Activated CD8-positive, alpha-beta T cell treated with anti-CD3 and anti-CD28 coated beads, Interleukin-2, amount 10 ng/mL, durations not matched to agents 7 days and 5 days (primary cell): ENCODE results near the gene CHRNB2. TPM values are rescaled to one million over a fixed set of nuclear protein-coding genes. Genes with fewer than 3 reads are reported as not detected.
A peak's percentile ranks its signal among the peaks of the same experiment; 100 is the strongest.

ENCODE experiments used
- ATAC-seq: fragments of 150-1000 bp; cut with Tn5 transposase; one replicate; pipeline ENCODE4 v1.10.0; 2021; ENCODE audit warnings: moderate library complexity
- CTCF ChIA-PET: fragments of 350-600 bp; sonication (Branson Sonifier 250); formaldehyde crosslinking; loops from one replicate; lab custom pipeline; 2021; ENCODE audit warnings: antibody characterized with exemption; lab: Charles Lee
- POLR2A ChIA-PET: fragments of 350-600 bp; sonication (Branson Sonifier 250); formaldehyde crosslinking; loops from one replicate; lab custom pipeline; 2021; ENCODE audit warnings: antibody characterized with exemption; lab: Charles Lee
- DNase-seq: peaks from one replicate; pipeline ENCODE4 v3.0.0-alpha.2; 2020
- H3K27ac Mint-ChIP-seq: one replicate; pipeline ENCODE4 v1.8.0; 2021; ENCODE audit warnings: mild to moderate bottlenecking, mixed read lengths
- H3K27me3 Mint-ChIP-seq: one replicate; pipeline ENCODE4 v1.8.0; 2021; ENCODE audit warnings: low read depth, mixed read lengths
- H3K36me3 Mint-ChIP-seq: one replicate; pipeline ENCODE4 v1.8.0; 2021; ENCODE audit warnings: low read depth, mixed read lengths
- H3K4me1 Mint-ChIP-seq: one replicate; pipeline ENCODE4 v1.8.0; 2021; ENCODE audit warnings: low read depth, mixed read lengths
- H3K4me3 Mint-ChIP-seq: one replicate; pipeline ENCODE4 v1.8.0; 2021; ENCODE audit warnings: mild to moderate bottlenecking, mixed read lengths
- H3K9me3 Mint-ChIP-seq: one replicate; pipeline ENCODE4 v1.8.0; 2022; ENCODE audit warnings: mixed read lengths; ENCODE audit not compliant: insufficient read depth
- total RNA-seq, 2 experiments: library from RNA; stranded (reverse); gene quantifications; one replicate each; pipeline ENCODE4 v1.2.3, GENCODE V29; 2021

Gene CHRNB2
- total RNA-seq, 2 experiments from 2014 or later = not detected

DNA sequence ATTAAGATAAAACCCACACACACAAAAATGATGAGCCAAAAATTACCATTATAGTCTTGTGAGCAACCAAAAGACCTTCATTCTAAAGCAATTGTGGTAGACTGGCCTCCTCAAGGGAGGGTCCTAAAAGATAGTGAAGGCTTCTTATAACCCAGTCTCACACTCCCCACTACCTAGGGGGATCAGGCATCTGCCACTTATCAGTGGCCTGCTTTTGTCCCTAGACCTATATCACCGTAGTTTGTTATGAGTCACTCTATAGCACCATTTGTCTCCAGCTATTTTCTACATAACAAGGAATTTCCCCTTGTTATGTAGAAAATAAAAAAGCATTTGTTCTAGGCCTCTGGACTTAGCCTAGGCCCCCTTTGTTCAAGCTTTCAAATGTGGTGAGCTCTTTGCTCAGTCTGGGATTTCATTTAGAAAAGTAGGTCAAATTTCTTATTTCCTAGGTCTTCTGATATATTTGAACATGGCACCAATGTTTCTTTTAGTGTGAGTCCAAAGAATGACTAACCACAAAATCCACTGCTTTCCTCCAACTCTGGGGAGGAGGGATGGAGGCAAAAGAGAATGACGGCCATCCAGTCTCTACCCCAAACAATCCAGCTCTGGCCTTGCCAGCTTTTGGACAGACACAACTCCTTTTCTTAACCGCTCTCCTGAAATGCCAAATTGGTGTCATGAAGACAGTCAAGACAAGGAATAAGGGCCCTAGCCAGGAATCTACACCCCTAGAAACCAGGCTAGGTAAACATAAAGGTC lies 31.5 kb downstream of the CHRNB2 start:
- H3K27me3 Mint-ChIP-seq = no peaks in the 10 kb centered on the region
- no peaks in the 10 kb centered on the region for H3K9me3 Mint-ChIP-seq
- H3K36me3 Mint-ChIP-seq = peaks cover 82% of the 10 kb centered on the region
- no peak for DNase-seq
- no peak overlapping the region for H3K27ac Mint-ChIP-seq
- no peak overlapping the region for H3K4me3 Mint-ChIP-seq
- no peak for ATAC-seq
- POLR2A ChIA-PET = interaction anchor here (0.8 to 1.5 kb wide), 3 partner anchors 10 to 337 kb away, joined by 3 to 5 read pairs (median 4); partner anchors contain the start of genes ADAR and PMVK
- peaks cover 47% of the 10 kb centered on the region for H3K4me1 Mint-ChIP-seq
- CTCF ChIA-PET = interaction anchor here (0.5 to 1.6 kb wide), 2 partner anchors 39 to 46 kb away, joined by 3 to 6 read pairs; no protein-coding TSS in a partner anchor

DNA sequence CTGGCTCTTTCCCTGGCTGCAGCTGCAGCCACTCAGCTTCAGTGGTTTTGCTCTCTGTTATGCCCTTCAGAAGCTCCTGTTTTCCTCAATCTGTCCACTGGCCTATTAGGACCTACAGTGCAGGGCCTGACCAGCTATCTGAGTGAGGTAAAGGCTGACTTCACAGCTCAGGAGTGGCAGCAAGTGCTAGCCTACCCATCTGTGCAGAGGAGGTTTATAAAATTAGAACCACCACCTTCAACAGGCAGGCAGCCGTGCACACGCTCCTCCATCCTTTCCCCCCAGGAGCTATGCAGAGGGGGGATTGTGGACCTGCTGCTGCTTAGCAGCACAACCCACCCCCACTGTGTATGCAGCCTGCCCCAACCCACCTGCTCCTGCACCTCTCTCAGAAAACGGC lies 32.1 kb downstream of the CHRNB2 start:
- ATAC-seq (no peak), DNase-seq (no peak)
- H3K9me3 Mint-ChIP-seq = no peaks in the 10 kb centered on the region
- H3K4me1 Mint-ChIP-seq = peaks cover 54% of the 10 kb centered on the region
- H3K36me3 Mint-ChIP-seq = peaks cover 81% of the 10 kb centered on the region
- H3K27ac Mint-ChIP-seq = no peak overlapping the region
- ChIA-PET CTCF (interaction anchor here (1.6 kb wide), 1 partner anchor 40 kb away, joined by 6 read pairs; no protein-coding TSS in a partner anchor), POLR2A (interaction anchor here (0.8 to 1.5 kb wide), 2 partner anchors 9 to 337 kb away, joined by 4 to 5 read pairs; partner anchors contain the start of genes ADAR and PMVK)
- no peak overlapping the region for H3K4me3 Mint-ChIP-seq
- H3K27me3 Mint-ChIP-seq = no peaks in the 10 kb centered on the region

DNA sequence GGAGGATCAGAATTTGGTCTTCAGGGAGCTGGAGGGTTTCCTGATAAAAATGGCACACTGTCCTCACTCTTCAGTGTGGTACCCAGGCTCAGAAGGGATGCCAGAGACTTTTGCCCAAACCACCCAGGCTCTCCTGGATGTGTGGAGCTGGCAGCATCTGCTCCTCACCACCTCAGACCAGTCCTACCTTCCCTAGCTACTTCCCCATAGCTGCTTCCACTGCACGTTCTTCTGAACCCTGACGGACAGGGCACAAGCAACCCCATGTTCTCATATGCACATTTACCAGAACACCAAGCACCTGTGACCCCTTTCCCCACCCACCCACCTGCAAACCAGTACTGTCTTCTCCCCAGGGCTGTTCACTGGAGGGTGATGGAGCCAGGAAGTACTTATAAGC lies 35.7 kb downstream of the CHRNB2 start:
- ATAC-seq = no peak
- H3K4me3 Mint-ChIP-seq = no peak overlapping the region
- ChIA-PET CTCF (interaction anchor here (1.0 to 3.8 kb wide), 3 partner anchors 9 to 275 kb away, joined by 3 to 24 read pairs (median 9); no protein-coding TSS in a partner anchor), POLR2A (no interaction called here)
- H3K27ac Mint-ChIP-seq = peak overlapping the region; percentile 37
- H3K27me3 Mint-ChIP-seq = no peaks in the 10 kb centered on the region
- peaks cover 69% of the 10 kb centered on the region for H3K4me1 Mint-ChIP-seq
- H3K36me3 Mint-ChIP-seq = peaks cover 73% of the 10 kb centered on the region
- H3K9me3 Mint-ChIP-seq = no peaks in the 10 kb centered on the region
- no peak for DNase-seq

DNA sequence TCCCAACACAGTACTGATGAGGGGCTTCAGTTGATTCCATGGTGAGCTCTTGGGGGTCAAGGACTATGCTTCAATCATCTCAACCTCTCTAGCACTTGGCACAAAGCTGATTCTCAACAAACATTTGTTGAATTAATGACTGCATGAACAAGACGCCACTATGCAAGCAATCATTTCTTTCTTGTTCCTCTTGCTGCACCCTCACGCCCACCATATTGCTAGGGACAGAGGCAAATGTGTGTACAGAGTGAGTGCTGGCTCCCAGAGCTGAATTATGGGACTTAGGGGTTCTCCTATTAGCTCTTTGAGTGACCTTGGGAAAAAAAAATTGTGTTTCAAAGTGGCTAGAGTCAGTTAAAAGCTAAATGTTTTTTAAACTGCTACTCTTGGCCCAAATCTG lies 38.0 kb downstream of the CHRNB2 start:
- DNase-seq (no peak), ATAC-seq (no peak)
- H3K36me3 Mint-ChIP-seq = peaks cover 59% of the 10 kb centered on the region
- H3K27me3 Mint-ChIP-seq = no peaks in the 10 kb centered on the region
- no peaks in the 10 kb centered on the region for H3K9me3 Mint-ChIP-seq
- peak overlapping the region; percentile 73 for H3K27ac Mint-ChIP-seq
- ChIA-PET POLR2A (interaction anchor here (0.8 to 1.7 kb wide), 6 partner anchors 10 to 368 kb away, joined by 3 to 5 read pairs (median 3); partner anchors contain the start of gene CKS1B), CTCF (interaction anchor here (1.2 to 3.8 kb wide), 6 partner anchors 11 to 273 kb away, joined by 5 to 24 read pairs (median 6); no protein-coding TSS in a partner anchor)
- peaks cover 75% of the 10 kb centered on the region for H3K4me1 Mint-ChIP-seq
- H3K4me3 Mint-ChIP-seq = peak overlapping the region; percentile 85

DNA sequence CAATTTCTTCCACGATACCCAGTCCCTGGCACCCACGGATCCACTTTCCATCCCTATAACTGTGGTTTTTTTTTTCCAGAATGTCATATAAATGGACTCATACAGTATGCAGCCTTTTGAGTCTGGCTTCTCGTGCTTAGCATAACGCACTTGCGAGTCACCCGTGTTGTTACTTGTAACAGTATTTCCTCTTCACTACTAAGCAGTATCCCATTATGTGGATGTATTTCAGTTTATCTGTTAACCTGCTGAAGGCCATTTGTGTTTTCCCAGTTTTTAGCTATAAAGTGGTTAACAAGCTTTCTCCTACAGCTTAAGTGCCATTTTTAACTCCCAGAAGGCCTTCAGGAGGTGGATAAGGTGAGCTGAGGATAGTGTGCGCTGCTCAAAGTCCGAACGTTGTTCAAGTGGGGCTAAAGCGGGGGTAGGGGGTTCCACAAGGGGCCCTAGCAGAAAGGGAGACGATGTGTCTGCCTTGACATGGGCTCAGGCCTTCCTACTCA lies 39.6 kb downstream of the CHRNB2 start:
- peak; percentile 34 for DNase-seq

DNA sequence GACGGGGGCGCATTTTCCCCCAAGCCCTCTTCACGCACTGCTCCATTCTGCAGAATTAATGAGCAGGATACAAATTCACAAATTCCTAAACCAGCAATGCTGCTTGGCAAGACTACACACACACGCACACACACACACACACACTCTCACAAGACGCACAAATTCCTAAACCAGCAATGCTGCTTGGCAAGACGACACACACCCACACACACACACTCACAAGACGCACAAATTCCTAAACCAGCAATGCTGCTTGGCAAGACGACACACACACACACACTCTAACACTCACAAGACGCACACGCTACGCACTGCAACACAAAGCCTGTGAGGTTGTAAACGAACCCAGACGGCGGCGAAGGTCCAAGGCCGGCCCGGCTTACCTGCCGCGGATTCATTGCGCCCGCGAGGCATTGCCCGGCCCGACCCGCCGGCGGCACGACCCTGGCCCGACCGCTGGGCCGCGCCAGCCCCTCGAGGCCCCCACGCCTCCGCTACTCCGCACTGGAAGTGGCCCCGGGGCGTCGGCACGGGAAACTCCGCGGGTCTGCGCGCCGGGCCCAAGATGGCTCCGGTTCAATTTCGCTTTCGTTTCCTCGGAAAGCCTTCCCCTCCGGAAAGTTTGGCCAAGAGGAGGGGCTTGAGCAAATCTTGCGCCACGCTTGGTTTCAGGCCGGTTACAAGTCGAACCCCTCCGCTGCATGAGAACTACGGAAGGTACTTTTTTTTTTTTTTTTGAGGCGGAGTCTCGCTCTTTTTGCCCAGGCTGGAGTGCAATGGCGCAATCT lies 40.2 kb downstream of the CHRNB2 start, which contains the start of gene ADAR:
ADAR (minus strand) TSS at position 578 of the 788 bp plus-strand sequence; CDS start at position 398, 180 bp downstream.
- ChIA-PET CTCF (interaction anchor here (0.7 to 1.5 kb wide), 5 partner anchors 17 to 51 kb away, joined by 3 to 4 read pairs (median 4); no protein-coding TSS in a partner anchor), POLR2A (interaction anchor here (0.7 to 2.7 kb wide), 8 partner anchors 8 to 328 kb away, joined by 3 to 31 read pairs (median 4); partner anchors contain the start of genes PMVK and UBE2Q1)
- peaks cover 41% of the 10 kb centered on the region for H3K36me3 Mint-ChIP-seq
- DNase-seq = peak; percentile 96
- no peaks in the 10 kb centered on the region for H3K9me3 Mint-ChIP-seq
- no peaks in the 10 kb centered on the region for H3K27me3 Mint-ChIP-seq
- peak within 1 kb of the TSS; percentile 97 for H3K27ac Mint-ChIP-seq
- H3K4me1 Mint-ChIP-seq = peaks cover 66% of the 10 kb centered on the region
- H3K4me3 Mint-ChIP-seq = peak within 1 kb of the TSS; percentile 85
- ATAC-seq = peak; percentile 82

More for the DNA sequence above, 39.6 kb downstream of the CHRNB2 start:
- peaks cover 71% of the 10 kb centered on the region for H3K4me1 Mint-ChIP-seq
- no peaks in the 10 kb centered on the region for H3K9me3 Mint-ChIP-seq
- POLR2A ChIA-PET = interaction anchor here (0.7 to 1.4 kb wide), 5 partner anchors 14 to 386 kb away, joined by 3 to 6 read pairs (median 4); partner anchors contain the start of genes PMVK and UBE2Q1
- H3K27me3 Mint-ChIP-seq = no peaks in the 10 kb centered on the region
- H3K36me3 Mint-ChIP-seq = peaks cover 44% of the 10 kb centered on the region
- H3K27ac Mint-ChIP-seq = peak overlapping the region; percentile 97
- peak overlapping the region; percentile 85 for H3K4me3 Mint-ChIP-seq
- CTCF ChIA-PET = interaction anchor here (0.7 to 3.8 kb wide), 6 partner anchors 17 to 127 kb away, joined by 3 to 24 read pairs (median 4); no protein-coding TSS in a partner anchor
- peak; percentile 16 for ATAC-seq

DNA sequence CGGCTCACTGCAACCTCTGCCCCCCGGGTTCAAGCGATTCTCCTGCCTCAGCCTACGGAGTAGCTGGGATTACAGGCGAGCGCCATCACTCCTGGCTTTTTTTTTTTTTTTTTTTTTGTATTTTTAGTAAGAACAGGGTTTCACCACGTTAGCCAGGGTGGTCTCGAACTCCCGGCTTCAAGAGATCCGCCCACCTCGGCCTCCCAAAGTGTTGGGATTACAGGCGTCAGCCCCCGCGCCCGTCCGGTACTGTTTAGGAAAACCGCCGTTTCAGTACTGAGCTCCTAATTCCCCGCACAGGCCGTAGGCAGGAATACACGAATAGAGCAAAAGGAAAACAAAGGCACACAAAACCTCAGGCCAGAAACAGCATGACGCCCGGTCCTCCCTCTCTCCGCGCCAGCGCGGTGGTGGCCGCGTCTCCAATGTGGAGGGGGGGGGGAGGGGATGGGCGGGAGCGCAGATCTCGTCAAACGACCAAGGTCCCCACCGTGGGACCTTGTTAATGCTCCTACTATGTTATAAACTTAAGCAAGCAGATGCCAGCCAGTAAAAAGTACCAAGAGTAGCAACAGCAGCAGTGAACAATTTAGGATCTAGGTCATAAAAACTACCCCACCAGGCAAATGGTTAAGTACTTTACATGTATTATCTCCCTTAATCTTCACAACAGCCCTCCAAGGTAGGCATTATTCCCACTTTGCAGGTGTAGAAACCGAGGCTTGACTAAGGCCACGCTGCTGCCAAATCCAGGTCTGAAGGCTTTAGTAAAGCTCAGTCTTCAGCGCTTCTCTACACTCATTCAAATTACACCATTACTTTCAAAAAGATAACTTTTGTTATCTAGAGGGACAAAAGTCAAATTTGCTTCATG lies 41.1 kb downstream of the CHRNB2 start:
- DNase-seq = peak; percentile 53
- ATAC-seq = peak; percentile 34
- CTCF ChIA-PET = interaction anchor here (1.3 to 1.5 kb wide), 3 partner anchors 49 to 175 kb away, joined by 3 to 4 read pairs (median 3); no protein-coding TSS in a partner anchor

DNA sequence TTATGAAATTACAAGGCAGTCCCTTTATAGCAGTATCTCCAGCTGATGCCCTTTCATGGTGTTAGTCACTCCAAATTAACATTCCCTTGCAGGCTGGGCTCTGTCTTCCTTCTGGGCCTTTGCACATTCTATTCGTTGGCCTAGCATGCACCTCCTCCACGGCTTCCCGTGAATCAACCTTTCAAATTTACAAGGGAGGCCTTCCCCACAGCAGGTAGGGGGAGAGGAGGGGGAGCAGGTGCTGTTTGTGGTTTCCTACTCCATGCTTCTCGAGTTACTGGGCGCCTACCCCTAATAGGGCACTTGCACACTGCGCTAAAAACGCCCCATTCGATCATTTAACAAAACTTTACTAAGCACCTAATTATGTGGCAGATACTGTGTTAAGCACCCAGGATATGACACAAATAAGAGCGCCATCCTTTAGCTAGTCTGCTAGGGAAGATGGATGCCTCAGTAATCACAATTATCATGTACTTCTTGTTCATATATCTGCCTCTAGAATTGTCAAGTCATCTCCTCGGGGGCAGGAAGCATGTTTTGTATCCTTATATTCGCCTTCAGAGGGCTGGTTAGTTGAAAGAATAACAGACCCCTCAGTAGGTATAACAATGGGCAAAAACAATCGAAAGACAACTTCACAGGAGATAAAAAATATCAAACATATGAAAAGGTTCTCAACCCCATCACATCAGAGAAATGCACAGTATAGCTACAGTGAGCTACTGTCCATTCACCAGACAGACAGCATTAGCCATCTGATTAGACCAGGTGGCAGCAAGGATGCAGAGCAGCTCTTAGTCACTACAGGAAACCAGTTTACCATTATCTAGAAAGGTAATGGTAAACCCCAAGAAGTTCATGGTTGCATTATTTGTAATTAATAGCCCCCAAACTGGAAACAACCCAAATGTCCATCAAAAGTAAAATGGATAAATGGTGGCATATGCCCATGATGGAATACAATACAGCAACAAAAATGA lies 42.1 kb downstream of the CHRNB2 start:
- peak overlapping the region; percentile 85 for H3K4me3 Mint-ChIP-seq
- no peaks in the 10 kb centered on the region for H3K27me3 Mint-ChIP-seq
- H3K4me1 Mint-ChIP-seq = peaks cover 58% of the 10 kb centered on the region
- DNase-seq (peak; percentile 50), ATAC-seq (peak; percentile 4)
- peaks cover 28% of the 10 kb centered on the region for H3K36me3 Mint-ChIP-seq
- ChIA-PET POLR2A (interaction anchor here (0.6 to 2.7 kb wide), 10 partner anchors 9 to 346 kb away, joined by 3 to 31 read pairs (median 3); no protein-coding TSS in a partner anchor), CTCF (interaction anchor here (0.8 to 2.5 kb wide), 10 partner anchors 9 to 441 kb away, joined by 3 to 10 read pairs (median 4); partner anchors contain the start of genes ADAM15 and PMVK)
- H3K27ac Mint-ChIP-seq = peak overlapping the region; percentile 97
- no peaks in the 10 kb centered on the region for H3K9me3 Mint-ChIP-seq

More for the DNA sequence above, 41.1 kb downstream of the CHRNB2 start:
- no peaks in the 10 kb centered on the region for H3K27me3 Mint-ChIP-seq
- H3K27ac Mint-ChIP-seq = peak overlapping the region; percentile 97
- peak overlapping the region; percentile 85 for H3K4me3 Mint-ChIP-seq
- POLR2A ChIA-PET = interaction anchor here (0.6 to 2.7 kb wide), 7 partner anchors 9 to 261 kb away, joined by 3 to 31 read pairs (median 3); no protein-coding TSS in a partner anchor
- peaks cover 36% of the 10 kb centered on the region for H3K36me3 Mint-ChIP-seq
- peaks cover 61% of the 10 kb centered on the region for H3K4me1 Mint-ChIP-seq
- H3K9me3 Mint-ChIP-seq = no peaks in the 10 kb centered on the region
